Gastrocnemius medialis (tissue), 4 donors: ENCODE measurements around the gene ZNF579.

ENCODE experiments used
- POLR2A ChIP-seq, 2 donors: fragments of 450-650 bp; IDR thresholded peaks; one replicate each; pipeline ENCODE4 v1.6.1; 2017; ENCODE audit warnings: antibody characterized with exemption in 2 of 2, mild to moderate bottlenecking in 2 of 2, moderate library complexity in 2 of 2
- TF ChIP-seq, protein P1 (sequence below), 5 experiments: fragments of 450-650 bp in 3 of 5; fragments of 200-600 bp in 2 of 5; sonication (generic) in 2 of 5; IDR thresholded peaks in 4 of 5; conservative IDR thresholded peaks in 1 of 5; 1 replicate in 4 of 5; 2 replicates in 1 of 5; pipeline ENCODE4 v1.5.1; 2016 to 2019; ENCODE audit warnings: antibody characterized with exemption in 5 of 5, mild to moderate bottlenecking in 3 of 5, moderate library complexity in 3 of 5

DNA sequence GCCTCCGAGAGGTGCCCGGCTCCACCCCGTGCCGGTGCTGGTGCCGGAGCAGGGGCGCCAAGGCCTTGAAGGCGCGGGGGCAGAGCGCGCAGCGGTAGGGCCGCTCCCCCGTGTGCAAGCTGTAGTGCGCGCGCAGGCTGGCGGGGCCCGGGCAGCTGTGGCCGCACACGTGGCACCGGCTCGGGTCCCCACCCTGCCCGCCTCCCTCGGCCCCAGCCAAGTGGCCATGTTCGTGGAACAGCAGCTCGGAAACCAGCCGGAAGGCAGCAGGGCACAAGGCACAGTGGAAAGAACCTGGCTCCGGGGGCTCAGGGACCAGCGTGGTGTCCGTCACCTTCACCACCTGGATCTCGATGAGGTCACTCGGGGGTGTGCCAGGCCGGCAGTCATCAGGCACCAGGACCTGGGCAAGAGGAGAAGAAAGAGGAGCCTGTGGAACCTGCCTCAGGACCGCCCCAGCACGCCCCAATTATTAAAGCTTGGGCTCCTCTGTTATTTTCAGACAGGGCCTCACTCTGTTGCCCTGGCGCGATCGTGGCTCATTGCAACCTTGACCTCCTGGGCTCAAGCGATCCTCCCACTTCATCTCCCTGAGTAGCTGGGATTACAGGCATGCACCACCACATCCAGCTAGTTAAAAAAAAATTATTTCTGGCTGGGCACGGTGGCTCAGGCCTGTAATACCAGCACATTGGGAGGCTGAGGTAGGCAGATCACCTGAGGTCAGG lies 41.8 kb upstream of the ZNF579 start:
- TF ChIP-seq, protein P1, sequence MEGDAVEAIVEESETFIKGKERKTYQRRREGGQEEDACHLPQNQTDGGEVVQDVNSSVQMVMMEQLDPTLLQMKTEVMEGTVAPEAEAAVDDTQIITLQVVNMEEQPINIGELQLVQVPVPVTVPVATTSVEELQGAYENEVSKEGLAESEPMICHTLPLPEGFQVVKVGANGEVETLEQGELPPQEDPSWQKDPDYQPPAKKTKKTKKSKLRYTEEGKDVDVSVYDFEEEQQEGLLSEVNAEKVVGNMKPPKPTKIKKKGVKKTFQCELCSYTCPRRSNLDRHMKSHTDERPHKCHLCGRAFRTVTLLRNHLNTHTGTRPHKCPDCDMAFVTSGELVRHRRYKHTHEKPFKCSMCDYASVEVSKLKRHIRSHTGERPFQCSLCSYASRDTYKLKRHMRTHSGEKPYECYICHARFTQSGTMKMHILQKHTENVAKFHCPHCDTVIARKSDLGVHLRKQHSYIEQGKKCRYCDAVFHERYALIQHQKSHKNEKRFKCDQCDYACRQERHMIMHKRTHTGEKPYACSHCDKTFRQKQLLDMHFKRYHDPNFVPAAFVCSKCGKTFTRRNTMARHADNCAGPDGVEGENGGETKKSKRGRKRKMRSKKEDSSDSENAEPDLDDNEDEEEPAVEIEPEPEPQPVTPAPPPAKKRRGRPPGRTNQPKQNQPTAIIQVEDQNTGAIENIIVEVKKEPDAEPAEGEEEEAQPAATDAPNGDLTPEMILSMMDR (IDR thresholded peaks at IDR 0.05 in 4 of 5, conservative IDR thresholded peaks at IDR 0.05 in 1 of 5): no peak
- TF ChIP-seq POLR2A (IDR thresholded peaks at IDR 0.05): no peak
